ENCODE results near the gene SRGAP1. TPM values are rescaled to one million over a fixed set of nuclear protein-coding genes. Genes with fewer than 3 reads are reported as not detected.
"Not testable (repeated sequence)": the region's sequence is repeated elsewhere in the genome, so short reads cannot be mapped to it uniquely, and the experiment has no call there.

The SRGAP1 gene
- total RNA-seq, 1 experiment from 2014 or later, result 65.0 TPM

- ChIA-PET CTCF (interaction anchor here (0.6 kb wide), 1 partner anchor 40 kb away, joined by 3 read pairs; no protein-coding TSS in a partner anchor), POLR2A (no interaction called here)
- H3K4me3 Mint-ChIP-seq (ENCODE audit: unreplicated experiment), result no peak overlapping the region
- no peak for DNase-seq (ENCODE audit: unreplicated experiment)
- no peaks in the 10 kb centered on the region for H3K9me3 Mint-ChIP-seq (ENCODE audit: unreplicated experiment)
- TF ChIP-seq, protein P1, sequence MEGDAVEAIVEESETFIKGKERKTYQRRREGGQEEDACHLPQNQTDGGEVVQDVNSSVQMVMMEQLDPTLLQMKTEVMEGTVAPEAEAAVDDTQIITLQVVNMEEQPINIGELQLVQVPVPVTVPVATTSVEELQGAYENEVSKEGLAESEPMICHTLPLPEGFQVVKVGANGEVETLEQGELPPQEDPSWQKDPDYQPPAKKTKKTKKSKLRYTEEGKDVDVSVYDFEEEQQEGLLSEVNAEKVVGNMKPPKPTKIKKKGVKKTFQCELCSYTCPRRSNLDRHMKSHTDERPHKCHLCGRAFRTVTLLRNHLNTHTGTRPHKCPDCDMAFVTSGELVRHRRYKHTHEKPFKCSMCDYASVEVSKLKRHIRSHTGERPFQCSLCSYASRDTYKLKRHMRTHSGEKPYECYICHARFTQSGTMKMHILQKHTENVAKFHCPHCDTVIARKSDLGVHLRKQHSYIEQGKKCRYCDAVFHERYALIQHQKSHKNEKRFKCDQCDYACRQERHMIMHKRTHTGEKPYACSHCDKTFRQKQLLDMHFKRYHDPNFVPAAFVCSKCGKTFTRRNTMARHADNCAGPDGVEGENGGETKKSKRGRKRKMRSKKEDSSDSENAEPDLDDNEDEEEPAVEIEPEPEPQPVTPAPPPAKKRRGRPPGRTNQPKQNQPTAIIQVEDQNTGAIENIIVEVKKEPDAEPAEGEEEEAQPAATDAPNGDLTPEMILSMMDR (IDR thresholded peaks at IDR 0.05; ENCODE audit: unreplicated experiment), result no peak
- no peaks in the 10 kb centered on the region for H3K4me1 Mint-ChIP-seq (ENCODE audit: insufficient read depth, unreplicated experiment)
- intact Hi-C loops (cut with micrococcal nuclease), result no loop called here
- no TSS peak for BruUV-seq (replicated peaks)
- H3K27ac Mint-ChIP-seq (ENCODE audit: low read depth, unreplicated experiment), result no peak overlapping the region
- H3K36me3 Mint-ChIP-seq (ENCODE audit: insufficient read depth, unreplicated experiment), result peaks cover 53% of the 10 kb centered on the region
- H3K27me3 Mint-ChIP-seq (ENCODE audit: insufficient read depth, unreplicated experiment), result no peaks in the 10 kb centered on the region
Measured at GRCh38 chr12:64128366-64128765, 283.9 kb downstream of the SRGAP1 start.

- intact Hi-C loops (cut with micrococcal nuclease), result loop anchor here (5.0 kb wide), 1 partner anchor 52 kb away; no protein-coding TSS in a partner anchor
- H3K4me1 Mint-ChIP-seq (ENCODE audit: insufficient read depth, unreplicated experiment); DNase-seq (ENCODE audit: unreplicated experiment); H3K27me3 Mint-ChIP-seq (ENCODE audit: insufficient read depth, unreplicated experiment); H3K9me3 Mint-ChIP-seq (ENCODE audit: unreplicated experiment); CTCF ChIA-PET; POLR2A ChIA-PET; H3K27ac Mint-ChIP-seq (ENCODE audit: low read depth, unreplicated experiment); H3K4me3 Mint-ChIP-seq (ENCODE audit: unreplicated experiment); BruUV-seq (replicated peaks): not testable (repeated sequence)
- peaks cover 63% of the 10 kb centered on the region for H3K36me3 Mint-ChIP-seq (ENCODE audit: insufficient read depth, unreplicated experiment)
Measured at GRCh38 chr12:64130476-64130875, 286.0 kb downstream of the SRGAP1 start.

DNA sequence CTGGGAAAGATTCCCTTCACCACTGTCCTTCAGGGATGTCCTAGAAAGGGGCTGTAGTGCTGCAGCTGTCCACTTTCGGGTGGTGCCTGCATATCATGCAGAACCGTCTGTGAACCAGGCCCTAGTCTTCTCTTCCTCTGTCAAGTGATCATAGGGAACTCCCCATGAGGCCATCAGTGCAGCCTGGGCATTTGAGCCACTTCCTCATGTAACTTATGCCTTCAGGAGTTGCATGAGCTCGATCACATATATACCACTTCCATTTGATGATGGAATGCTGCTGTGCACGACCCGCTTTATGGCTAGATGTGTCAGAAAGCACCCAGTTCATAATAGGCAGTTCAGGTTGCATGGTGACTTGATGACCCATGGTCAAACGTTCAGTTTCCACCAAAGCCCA lies 287.0 kb downstream of the SRGAP1 start:
- H3K4me1 Mint-ChIP-seq (ENCODE audit: insufficient read depth, unreplicated experiment); POLR2A ChIA-PET; H3K27ac Mint-ChIP-seq (ENCODE audit: low read depth, unreplicated experiment); BruUV-seq (replicated peaks); H3K27me3 Mint-ChIP-seq (ENCODE audit: insufficient read depth, unreplicated experiment); H3K4me3 Mint-ChIP-seq (ENCODE audit: unreplicated experiment); DNase-seq (ENCODE audit: unreplicated experiment); H3K9me3 Mint-ChIP-seq (ENCODE audit: unreplicated experiment): not testable (repeated sequence)
- peaks cover 72% of the 10 kb centered on the region for H3K36me3 Mint-ChIP-seq (ENCODE audit: insufficient read depth, unreplicated experiment)
- CTCF ChIA-PET, result interaction anchor here (0.6 kb wide), 2 partner anchors 45 to 1568 kb away, joined by 3 read pairs; no protein-coding TSS in a partner anchor
- intact Hi-C loops (cut with micrococcal nuclease), result loop anchor here (5.0 kb wide), 1 partner anchor 51 kb away; no protein-coding TSS in a partner anchor

DNA sequence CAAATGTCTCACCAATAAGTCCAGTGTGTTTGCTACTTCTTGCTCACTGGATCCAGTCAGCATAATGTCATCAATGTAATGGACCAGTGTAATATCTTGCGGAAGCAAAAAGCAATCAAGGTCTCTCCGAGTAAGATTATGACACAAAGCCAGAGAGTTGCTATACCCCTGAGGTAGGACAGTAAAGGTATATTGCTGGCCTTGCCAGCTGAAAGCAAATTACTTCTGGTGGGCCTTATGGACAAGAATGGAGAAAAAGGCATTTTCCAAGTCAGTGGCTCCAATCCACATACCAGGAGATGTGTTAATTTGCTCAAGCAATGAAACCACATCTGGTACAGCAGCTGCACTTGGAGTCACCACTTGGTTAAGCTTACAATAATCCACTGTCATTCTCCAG lies 288.2 kb downstream of the SRGAP1 start:
- not testable (repeated sequence) for BruUV-seq (replicated peaks); DNase-seq (ENCODE audit: unreplicated experiment); H3K4me1 Mint-ChIP-seq (ENCODE audit: insufficient read depth, unreplicated experiment); H3K4me3 Mint-ChIP-seq (ENCODE audit: unreplicated experiment); H3K27me3 Mint-ChIP-seq (ENCODE audit: insufficient read depth, unreplicated experiment); H3K27ac Mint-ChIP-seq (ENCODE audit: low read depth, unreplicated experiment); H3K9me3 Mint-ChIP-seq (ENCODE audit: unreplicated experiment)
- intact Hi-C loops (cut with micrococcal nuclease), result loop anchor here (5.0 kb wide), 1 partner anchor 50 kb away; no protein-coding TSS in a partner anchor
- H3K36me3 Mint-ChIP-seq (ENCODE audit: insufficient read depth, unreplicated experiment), result peaks cover 80% of the 10 kb centered on the region
- POLR2A ChIA-PET, result interaction anchor here (1.9 kb wide), 1 partner anchor 29 kb away, joined by 8 read pairs; no protein-coding TSS in a partner anchor
- CTCF ChIA-PET, result interaction anchor here (0.6 kb wide), 1 partner anchor 27 kb away, joined by 3 read pairs; no protein-coding TSS in a partner anchor

GRCh38 chr12:64137117-64137516 lies 292.6 kb downstream of the SRGAP1 start:
- POLR2A ChIA-PET, result interaction anchor here (1.4 kb wide), 1 partner anchor 9 kb away, joined by 3 read pairs; no protein-coding TSS in a partner anchor
- Mint-ChIP-seq H3K27ac (ENCODE audit: low read depth, unreplicated experiment) (no peak overlapping the region), H3K9me3 (ENCODE audit: unreplicated experiment) (no peaks in the 10 kb centered on the region), H3K4me1 (ENCODE audit: insufficient read depth, unreplicated experiment) (peaks cover 4% of the 10 kb centered on the region), H3K27me3 (ENCODE audit: insufficient read depth, unreplicated experiment) (no peaks in the 10 kb centered on the region), H3K4me3 (ENCODE audit: unreplicated experiment) (no peak overlapping the region), H3K36me3 (ENCODE audit: insufficient read depth, unreplicated experiment) (peaks cover 48% of the 10 kb centered on the region)
- BruUV-seq (replicated peaks), result no TSS peak
- CTCF ChIA-PET, result no interaction called here
- no peak for DNase-seq (ENCODE audit: unreplicated experiment)
- intact Hi-C loops (cut with micrococcal nuclease), result no loop called here
- TF ChIP-seq, protein P1 (IDR thresholded peaks at IDR 0.05; ENCODE audit: unreplicated experiment), result no peak
